ENCODE measurements around the gene ADAMTS12. TPM values are rescaled to one million over a fixed set of nuclear protein-coding genes. Genes with fewer than 3 reads are reported as not detected.

The ADAMTS12 gene
- total RNA-seq, 1 experiment from 2014 or later: 0.18 TPM

GRCh38 chr5:33857037-33857436, 34.8 kb downstream of the ADAMTS12 start:
- H3K9me3 ChIP-seq (ENCODE audit: low read length): no peaks in the 10 kb centered on the region
- no peak overlapping the region for H3K4me2 ChIP-seq (ENCODE audit: low read length)
- POLR2A ChIA-PET (ENCODE audit: unreplicated experiment): no interaction called here
- no TSS peak for BruUV-seq (replicated peaks)
- TF ChIP-seq EZH2 (IDR thresholded peaks at IDR 0.05; ENCODE audit: low read length, unreplicated experiment): no peak
- no peak for TF ChIP-seq CTCF (conservative IDR thresholded peaks at IDR 0.05; ENCODE audit: low read depth, low read length)
- no peak for TF ChIP-seq EZH2phosphoT487 (IDR thresholded peaks at IDR 0.05; ENCODE audit: borderline replicate concordance, low read length)
- H3K79me2 ChIP-seq (ENCODE audit: low read length): no peaks in the 10 kb centered on the region
- no peaks in the 10 kb centered on the region for H3K9me2 ChIP-seq (replicated peaks; ENCODE audit: low read length)
- no peak overlapping the region for H2AFZ ChIP-seq (ENCODE audit: low read length)
- DNase-seq (no peak), ATAC-seq (no peak)
- CTCF ChIA-PET: no interaction called here
- H3K9ac ChIP-seq (ENCODE audit: low read length): no peak overlapping the region
- H3K4me1 ChIP-seq (ENCODE audit: insufficient read depth, low read length): peaks cover 31% of the 10 kb centered on the region
- H4K20me1 ChIP-seq (ENCODE audit: low read length): no peaks in the 10 kb centered on the region
- no peaks in the 10 kb centered on the region for H3K27me3 ChIP-seq (ENCODE audit: low read length)
- no peaks in the 10 kb centered on the region for H3K36me3 ChIP-seq (ENCODE audit: low read depth, low read length)
- intact Hi-C loops (cut with micrococcal nuclease): no loop called here
- no peak overlapping the region for H3K27ac ChIP-seq (ENCODE audit: low read length)
- H3F3A ChIP-seq (ENCODE audit: low read length, unreplicated experiment): no peaks in the 10 kb centered on the region
- H3K4me3 ChIP-seq (ENCODE audit: low read length): no peak overlapping the region

GRCh38 chr5:33855396-33855795, 36.4 kb downstream of the ADAMTS12 start:
- peak; percentile 72 for ATAC-seq
- BruUV-seq (replicated peaks): no TSS peak

More at GRCh38 chr5:33855396-33855795, 36.4 kb downstream of the ADAMTS12 start:
- intact Hi-C loops (cut with micrococcal nuclease): no loop called here
- H3K4me2 ChIP-seq (ENCODE audit: low read length): peak overlapping the region; percentile 57
- POLR2A ChIA-PET (ENCODE audit: unreplicated experiment): no interaction called here
- H3K27me3 ChIP-seq (ENCODE audit: low read length): no peaks in the 10 kb centered on the region
- DNase-seq: peak; percentile 67
- H3K4me1 ChIP-seq (ENCODE audit: insufficient read depth, low read length): peaks cover 37% of the 10 kb centered on the region
- H3K9ac ChIP-seq (ENCODE audit: low read length): peak overlapping the region; percentile 33; the same call in 1 of the 2 replicates
- TF ChIP-seq EZH2phosphoT487 (IDR thresholded peaks at IDR 0.05; ENCODE audit: borderline replicate concordance, low read length): no peak
- no peak for TF ChIP-seq CTCF (conservative IDR thresholded peaks at IDR 0.05; ENCODE audit: low read depth, low read length)
- TF ChIP-seq EZH2 (IDR thresholded peaks at IDR 0.05; ENCODE audit: low read length, unreplicated experiment): no peak
- H3K36me3 ChIP-seq (ENCODE audit: low read depth, low read length): no peaks in the 10 kb centered on the region
- H3F3A ChIP-seq (ENCODE audit: low read length, unreplicated experiment): no peaks in the 10 kb centered on the region
- H3K9me3 ChIP-seq (ENCODE audit: low read length): no peaks in the 10 kb centered on the region
- peak overlapping the region; percentile 12; the same call in 1 of the 2 replicates for H2AFZ ChIP-seq (ENCODE audit: low read length)
- H3K4me3 ChIP-seq (ENCODE audit: low read length): no peak overlapping the region
- no peaks in the 10 kb centered on the region for H4K20me1 ChIP-seq (ENCODE audit: low read length)
- peak overlapping the region; percentile 78 for H3K27ac ChIP-seq (ENCODE audit: low read length)
- no peaks in the 10 kb centered on the region for H3K9me2 ChIP-seq (replicated peaks; ENCODE audit: low read length)
- no peaks in the 10 kb centered on the region for H3K79me2 ChIP-seq (ENCODE audit: low read length)
- CTCF ChIA-PET: interaction anchor here (0.6 kb wide), 1 partner anchor 266 kb away, joined by 4 read pairs; no protein-coding TSS in a partner anchor
